ENCODE data around the gene ALKBH6. TPM values are rescaled to one million over a fixed set of nuclear protein-coding genes. Genes with fewer than 3 reads are reported as not detected.

Gene ALKBH6
- total RNA-seq, 1 donor: 6.6 TPM

DNA sequence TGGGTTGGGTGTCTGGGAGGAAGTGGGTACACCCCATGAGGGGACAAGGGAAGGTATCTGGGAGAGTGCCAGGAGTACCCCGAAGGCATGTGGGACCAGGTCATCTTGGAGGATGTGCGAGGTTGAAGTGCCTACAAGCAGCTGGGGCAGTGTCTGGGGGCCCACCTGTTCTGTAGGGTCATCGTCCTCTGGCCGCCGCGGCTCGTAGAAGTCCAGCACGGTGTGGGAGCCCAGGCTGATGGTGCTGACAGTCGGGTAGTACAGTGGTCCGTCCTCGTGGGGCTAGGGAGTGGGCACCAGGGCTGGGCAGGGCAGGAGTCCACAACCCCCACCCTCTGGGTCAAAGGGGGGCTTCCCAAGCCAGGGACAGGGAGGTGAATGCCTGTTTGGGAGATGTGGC is 3.6 kb downstream of the ALKBH6 start:
- Histone ChIP-seq H3K4me1 (ENCODE audit: insufficient read depth, low read length) (peaks cover 29% of the 10 kb centered on the region), H3K27me3 (ENCODE audit: insufficient read depth, low read length) (no peaks in the 10 kb centered on the region), H3K9me3 (ENCODE audit: low read depth, low read length) (no peaks in the 10 kb centered on the region), H3K4me3 (ENCODE audit: low read length) (no peak overlapping the region)

DNA sequence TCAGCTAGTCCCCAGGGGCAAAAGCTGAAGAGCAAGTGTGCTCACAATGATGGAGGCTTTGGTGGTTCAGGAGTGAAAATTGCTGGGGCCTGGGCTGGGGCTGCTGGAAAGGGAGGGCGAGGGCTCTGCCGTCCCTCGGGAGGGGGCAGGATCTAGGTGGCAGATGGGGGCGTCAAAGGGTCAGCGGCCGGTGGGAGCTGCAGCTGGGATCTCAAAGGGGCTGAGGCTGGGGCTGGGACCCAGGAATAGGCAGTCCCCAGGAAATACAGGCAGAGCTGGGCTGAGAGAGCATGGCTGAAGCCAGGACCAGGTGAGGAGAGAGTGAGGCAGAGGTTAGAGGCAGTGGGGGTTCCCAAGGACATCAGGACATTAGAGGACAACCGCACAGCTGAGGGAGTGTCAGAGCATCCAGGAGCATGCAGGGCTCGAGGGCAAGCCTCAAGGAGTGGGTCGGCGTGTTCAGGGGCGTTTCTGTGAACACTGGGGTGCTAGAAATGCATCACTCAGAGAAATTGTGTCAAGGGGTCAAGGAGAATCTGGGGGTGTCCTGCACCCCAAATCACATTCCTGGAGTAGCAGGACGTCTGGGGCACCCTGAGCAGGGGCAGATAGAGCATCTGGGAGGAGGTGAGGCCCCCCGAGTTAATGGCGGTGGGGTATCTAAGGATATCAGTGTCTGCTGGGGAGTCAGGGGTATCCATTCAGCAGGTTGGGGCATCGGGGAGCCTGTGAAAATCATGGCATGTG is 4.2 kb downstream of the ALKBH6 start:
- Histone ChIP-seq H3K4me3 (ENCODE audit: low read length) (no peak overlapping the region), H3K9me3 (ENCODE audit: low read depth, low read length) (no peaks in the 10 kb centered on the region), H3K4me1 (ENCODE audit: insufficient read depth, low read length) (peaks cover 25% of the 10 kb centered on the region), H3K27me3 (ENCODE audit: insufficient read depth, low read length) (no peaks in the 10 kb centered on the region)

DNA sequence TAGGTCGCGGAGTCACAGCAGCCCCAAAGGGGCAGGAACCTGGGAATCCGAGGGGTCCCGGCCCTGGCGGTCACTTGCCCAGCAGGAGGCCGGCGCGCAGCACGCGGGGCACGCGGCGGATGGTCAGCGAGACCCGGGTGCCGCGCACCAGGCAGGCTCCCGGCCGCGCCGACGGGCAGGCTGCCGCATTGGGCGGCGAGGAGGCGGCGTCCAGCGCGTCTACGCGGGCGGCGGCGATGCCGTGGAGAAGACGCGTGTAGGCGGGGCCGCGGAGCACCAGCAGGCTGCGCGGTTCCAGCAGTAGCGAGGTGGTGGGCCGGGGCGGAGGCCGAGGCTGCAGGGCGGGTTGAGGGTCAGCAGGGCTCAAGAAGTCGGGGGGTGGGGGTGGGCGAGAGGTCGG is 4.8 kb downstream of the ALKBH6 start:
- peak overlapping the region; percentile 4 for H3K4me3 ChIP-seq (ENCODE audit: low read length)
- H3K4me1 ChIP-seq (ENCODE audit: insufficient read depth, low read length): peaks cover 21% of the 10 kb centered on the region
- no peaks in the 10 kb centered on the region for H3K27me3 ChIP-seq (ENCODE audit: insufficient read depth, low read length)
- no peaks in the 10 kb centered on the region for H3K9me3 ChIP-seq (ENCODE audit: low read depth, low read length)

DNA sequence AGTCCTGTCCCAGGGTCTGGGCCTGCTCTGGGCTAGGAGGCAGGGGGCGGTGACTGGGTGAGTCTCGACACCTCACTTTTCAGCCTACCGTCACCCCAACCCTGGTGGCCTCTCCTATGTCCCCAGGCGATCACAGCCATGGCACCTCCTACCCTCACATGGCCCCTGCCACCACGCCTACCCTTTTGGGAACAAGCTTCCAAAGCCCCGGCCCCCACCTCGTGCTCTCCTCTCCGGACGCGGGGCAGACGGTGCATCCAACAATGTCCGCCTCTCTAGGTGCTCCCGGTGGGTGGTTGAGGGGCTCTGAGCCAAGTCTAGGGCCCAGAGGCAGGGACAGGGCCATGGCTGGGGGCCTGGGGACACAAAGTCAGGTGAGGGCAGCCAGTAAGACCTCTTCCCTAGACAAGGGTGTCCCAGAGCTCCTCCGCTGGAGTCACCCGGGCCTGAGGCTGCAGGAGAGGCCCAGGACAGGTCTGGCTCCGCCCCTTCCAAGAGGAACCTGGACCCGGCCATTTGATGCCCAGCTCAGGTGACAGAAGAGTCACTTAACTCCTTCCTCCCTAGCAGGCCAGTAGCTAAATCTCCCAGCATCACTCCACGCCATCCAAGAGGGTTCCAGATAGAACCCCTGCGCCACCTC is 5.6 kb downstream of the ALKBH6 start, which contains the start of gene SYNE4:
Gene SYNE4, minus strand, starts transcription at position 478 of the 643 bp plus-strand sequence. Its CDS starts 132 bp downstream, at position 346.
- Histone ChIP-seq H3K4me3 (ENCODE audit: low read length) (peak within 1 kb of the TSS; percentile 4), H3K27me3 (ENCODE audit: insufficient read depth, low read length) (no peaks in the 10 kb centered on the region), H3K9me3 (ENCODE audit: low read depth, low read length) (no peaks in the 10 kb centered on the region), H3K4me1 (ENCODE audit: insufficient read depth, low read length) (peaks cover 18% of the 10 kb centered on the region)

DNA sequence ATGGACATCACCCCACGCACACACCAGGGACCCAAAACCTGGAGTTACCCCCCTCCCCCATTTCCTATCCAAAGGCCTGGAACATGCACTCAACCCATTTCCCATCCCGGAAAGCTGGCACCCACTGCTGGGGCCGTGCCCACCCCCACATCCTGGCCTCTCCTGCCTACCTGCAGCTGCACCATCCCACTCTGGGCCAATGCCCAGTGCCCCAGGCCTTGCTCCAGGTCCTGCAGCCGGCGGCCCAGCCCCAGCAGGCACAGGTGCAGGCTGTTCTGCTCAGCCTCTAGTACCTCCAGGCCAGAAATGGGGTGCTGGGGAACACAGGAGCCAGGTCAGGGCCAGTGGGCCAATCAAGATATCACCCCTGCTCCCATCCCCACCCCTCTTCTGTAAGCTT is 7.1 kb downstream of the ALKBH6 start:
- H3K9me3 ChIP-seq (ENCODE audit: low read depth, low read length): no peaks in the 10 kb centered on the region
- H3K4me3 ChIP-seq (ENCODE audit: low read length): no peak overlapping the region
- H3K4me1 ChIP-seq (ENCODE audit: insufficient read depth, low read length): peaks cover 11% of the 10 kb centered on the region
- no peaks in the 10 kb centered on the region for H3K27me3 ChIP-seq (ENCODE audit: insufficient read depth, low read length)

DNA sequence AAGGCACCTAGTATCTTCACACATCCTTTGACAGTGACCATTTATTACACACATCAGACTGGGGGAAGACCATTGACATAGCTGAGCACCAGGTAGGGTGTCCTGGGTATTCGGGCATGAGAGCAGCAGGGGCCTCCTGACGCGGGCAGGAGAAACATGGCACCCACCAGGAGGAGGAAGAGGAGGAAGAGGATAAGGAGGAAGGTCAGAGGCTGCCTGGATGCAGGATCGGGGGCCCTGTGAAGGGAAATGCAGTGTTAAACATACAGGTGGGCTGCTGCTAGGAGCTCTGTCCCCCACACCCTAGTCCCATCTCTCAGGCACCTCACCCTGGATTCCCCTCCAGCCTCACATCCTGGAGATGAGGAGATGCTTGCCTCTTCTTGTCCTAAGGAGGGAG is 10.7 kb downstream of the ALKBH6 start:
- Histone ChIP-seq H3K27me3 (ENCODE audit: insufficient read depth, low read length) (no peaks in the 10 kb centered on the region), H3K4me1 (ENCODE audit: insufficient read depth, low read length) (no peaks in the 10 kb centered on the region), H3K9me3 (ENCODE audit: low read depth, low read length) (no peaks in the 10 kb centered on the region), H3K4me3 (ENCODE audit: low read length) (no peak overlapping the region)

DNA sequence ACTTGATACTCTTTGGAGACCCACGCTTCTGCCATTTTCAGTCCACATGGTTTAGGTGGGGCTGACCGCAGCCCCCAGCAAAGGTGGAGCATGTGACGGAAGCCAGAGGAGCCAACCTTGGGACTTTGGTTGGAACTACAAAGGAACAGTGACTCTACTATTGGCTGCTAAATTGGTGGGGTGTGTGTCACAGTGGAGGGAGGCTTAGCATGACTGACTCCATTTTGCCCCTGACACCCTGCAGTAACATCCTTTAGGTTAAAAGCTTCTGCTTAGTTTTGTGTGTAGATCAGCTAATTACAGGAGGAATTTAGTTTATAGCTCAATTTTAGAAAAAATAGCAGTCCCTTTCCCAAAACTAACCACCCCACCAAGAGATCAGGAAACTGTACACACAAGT is 12.4 kb downstream of the ALKBH6 start:
- no peaks in the 10 kb centered on the region for H3K27me3 ChIP-seq (ENCODE audit: insufficient read depth, low read length)
- no peaks in the 10 kb centered on the region for H3K9me3 ChIP-seq (ENCODE audit: low read depth, low read length)
- no peak overlapping the region for H3K4me3 ChIP-seq (ENCODE audit: low read length)
- peaks cover 5% of the 10 kb centered on the region for H3K4me1 ChIP-seq (ENCODE audit: insufficient read depth, low read length)

DNA sequence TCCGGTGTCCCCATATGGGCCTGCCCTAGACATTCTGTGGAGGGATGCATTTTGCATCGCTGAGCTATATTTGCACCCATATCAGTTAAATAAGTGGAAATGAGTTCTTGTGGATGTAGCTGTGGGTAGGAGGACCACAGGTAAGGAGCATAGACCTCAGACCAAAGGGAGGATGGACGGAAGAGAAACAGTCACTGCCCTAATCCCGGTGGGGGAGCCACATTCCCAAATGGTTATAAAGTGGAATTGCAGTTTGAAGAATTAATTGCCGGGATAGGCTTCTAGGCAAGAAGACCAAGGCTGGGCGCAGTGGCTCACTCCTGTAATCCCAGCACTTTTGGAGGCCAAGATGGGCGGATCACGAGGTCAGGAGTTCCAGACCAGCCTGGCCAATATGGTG is 17.2 kb downstream of the ALKBH6 start:
- Histone ChIP-seq H3K27me3 (ENCODE audit: insufficient read depth, low read length) (no peaks in the 10 kb centered on the region), H3K4me1 (ENCODE audit: insufficient read depth, low read length) (peaks cover 29% of the 10 kb centered on the region), H3K4me3 (ENCODE audit: low read length) (no peak overlapping the region), H3K9me3 (ENCODE audit: low read depth, low read length) (no peaks in the 10 kb centered on the region)

DNA sequence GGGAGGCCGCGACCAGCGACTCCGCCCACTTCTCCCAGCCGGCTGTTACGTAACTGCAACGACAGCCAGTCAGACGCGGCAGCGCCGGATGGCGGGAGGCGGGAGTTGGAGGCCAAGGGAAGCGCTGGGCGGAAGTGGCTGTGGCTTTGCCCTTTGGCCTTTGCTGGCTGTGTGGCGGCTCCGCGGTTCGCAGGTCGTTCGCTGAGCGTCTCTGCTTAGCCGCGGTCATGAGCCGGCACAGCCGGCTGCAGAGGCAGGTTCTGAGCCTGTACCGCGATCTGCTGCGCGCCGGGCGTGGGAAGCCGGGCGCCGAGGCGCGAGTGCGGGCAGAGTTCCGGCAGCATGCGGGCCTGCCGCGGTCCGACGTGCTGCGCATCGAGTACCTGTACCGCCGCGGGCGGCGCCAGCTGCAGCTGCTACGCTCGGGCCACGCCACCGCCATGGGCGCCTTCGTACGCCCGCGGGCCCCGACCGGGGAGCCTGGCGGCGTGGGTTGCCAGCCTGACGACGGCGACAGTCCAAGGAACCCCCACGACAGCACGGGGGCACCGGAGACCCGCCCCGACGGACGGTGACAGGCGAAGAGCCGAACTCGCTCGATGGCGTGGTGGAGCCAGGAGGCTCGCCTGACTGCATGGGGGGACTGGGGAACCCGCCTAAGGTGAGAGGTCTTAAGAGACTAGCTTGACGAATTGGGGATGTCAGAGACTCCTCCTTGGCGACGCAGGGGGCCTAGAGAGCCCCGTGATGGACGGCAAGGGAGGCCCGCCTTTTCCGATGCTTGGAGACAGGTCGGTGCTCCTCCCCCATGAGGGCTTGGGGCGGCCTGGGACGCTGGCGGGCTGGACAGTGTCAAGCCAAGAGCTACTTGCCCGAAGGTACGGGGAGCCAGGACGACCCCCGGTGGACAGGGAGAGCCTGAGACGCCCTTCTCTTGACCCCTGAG is 18.7 kb downstream of the ALKBH6 start, which contains the start of gene SDHAF1:
Gene SDHAF1, plus strand, starts transcription at position 141 of the 946 bp plus-strand sequence. Its CDS starts 87 bp downstream, at position 228.
- peaks cover 29% of the 10 kb centered on the region for H3K4me1 ChIP-seq (ENCODE audit: insufficient read depth, low read length)
- no peaks in the 10 kb centered on the region for H3K27me3 ChIP-seq (ENCODE audit: insufficient read depth, low read length)
- H3K4me3 ChIP-seq (ENCODE audit: low read length): peak within 1 kb of the TSS; percentile 70
- H3K9me3 ChIP-seq (ENCODE audit: low read depth, low read length): no peaks in the 10 kb centered on the region

DNA sequence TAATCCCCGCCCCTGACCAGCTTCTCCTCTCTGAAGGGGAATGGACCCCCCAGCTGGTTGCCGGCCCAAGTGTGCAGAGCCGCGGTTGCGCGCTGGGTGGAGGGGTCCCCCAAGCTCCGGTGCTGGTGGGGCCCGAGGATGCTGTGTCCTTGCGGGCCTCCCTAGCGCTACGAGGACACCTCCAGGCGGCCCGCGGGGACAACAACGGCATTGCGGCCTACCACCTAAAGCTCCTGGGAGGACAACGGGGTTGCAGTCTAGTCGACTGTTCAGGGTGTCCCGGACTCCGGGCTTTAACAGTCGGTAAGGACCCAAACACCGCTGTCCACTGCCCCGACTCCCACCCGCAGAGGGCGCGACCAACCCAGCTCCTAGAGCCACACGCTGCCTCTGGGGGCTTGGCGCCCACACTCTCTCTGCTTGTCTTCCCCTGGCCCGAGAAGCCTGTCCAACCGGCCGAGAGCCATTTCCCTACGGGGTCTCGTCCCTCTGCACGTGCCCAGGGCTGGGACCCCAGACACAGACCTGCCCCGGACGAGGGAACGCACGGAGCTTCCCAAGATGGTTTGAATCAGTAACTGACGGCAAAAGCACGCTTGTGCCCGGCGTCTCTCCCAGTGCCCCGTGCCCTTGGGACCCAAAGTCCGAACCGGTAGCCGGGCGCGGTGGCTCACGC is 20.0 kb downstream of the ALKBH6 start:
- H3K27me3 ChIP-seq (ENCODE audit: insufficient read depth, low read length): no peaks in the 10 kb centered on the region
- peak overlapping the region; percentile 70 for H3K4me3 ChIP-seq (ENCODE audit: low read length)
- H3K9me3 ChIP-seq (ENCODE audit: low read depth, low read length): no peaks in the 10 kb centered on the region

DNA sequence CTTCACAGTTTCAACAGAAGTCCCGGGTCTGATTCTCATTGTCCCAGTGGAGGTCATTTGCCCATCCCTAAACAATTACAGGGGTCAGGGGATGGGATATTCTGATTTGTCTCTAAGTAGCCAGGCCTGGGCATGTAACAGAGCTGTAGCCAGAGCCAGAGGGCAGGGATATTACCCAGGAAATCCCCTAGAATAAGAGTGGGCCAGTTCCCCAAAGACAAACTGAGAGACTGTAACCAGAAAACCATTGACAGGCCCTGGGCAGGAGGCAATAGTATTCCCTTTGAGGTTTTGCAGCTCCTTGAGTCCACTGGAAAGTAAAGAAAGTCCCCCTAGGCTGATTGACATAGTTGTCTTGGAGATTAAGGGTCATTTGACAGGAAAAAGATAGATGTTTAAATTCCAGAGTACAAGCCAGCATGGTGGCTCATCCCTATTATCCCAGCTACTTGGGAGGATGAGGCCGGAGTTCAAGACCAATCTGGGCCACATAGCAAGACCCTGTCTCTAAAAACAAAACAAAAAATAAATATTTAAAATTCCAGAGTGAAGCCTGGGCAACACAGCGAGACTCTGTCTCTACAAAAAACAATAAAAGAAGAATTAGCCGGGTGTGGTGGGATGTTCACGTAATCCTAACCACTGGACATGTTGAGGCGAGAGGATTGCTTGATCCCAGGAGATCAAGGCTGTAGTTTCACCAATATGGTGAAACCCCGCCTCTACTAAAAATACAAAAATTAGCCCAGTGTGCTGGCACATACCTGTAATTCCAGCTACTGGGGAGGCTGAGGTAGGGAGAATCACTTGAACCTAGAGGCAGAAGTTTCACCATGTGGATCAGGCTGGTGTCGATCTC is 20.9 kb downstream of the ALKBH6 start:
- H3K4me3 ChIP-seq (ENCODE audit: low read length): no peak overlapping the region
- H3K9me3 ChIP-seq (ENCODE audit: low read depth, low read length): no peaks in the 10 kb centered on the region
- peaks cover 29% of the 10 kb centered on the region for H3K4me1 ChIP-seq (ENCODE audit: insufficient read depth, low read length)
- no peaks in the 10 kb centered on the region for H3K27me3 ChIP-seq (ENCODE audit: insufficient read depth, low read length)

More for the DNA sequence above, 20.0 kb downstream of the ALKBH6 start:
- peaks cover 29% of the 10 kb centered on the region for H3K4me1 ChIP-seq (ENCODE audit: insufficient read depth, low read length)

DNA sequence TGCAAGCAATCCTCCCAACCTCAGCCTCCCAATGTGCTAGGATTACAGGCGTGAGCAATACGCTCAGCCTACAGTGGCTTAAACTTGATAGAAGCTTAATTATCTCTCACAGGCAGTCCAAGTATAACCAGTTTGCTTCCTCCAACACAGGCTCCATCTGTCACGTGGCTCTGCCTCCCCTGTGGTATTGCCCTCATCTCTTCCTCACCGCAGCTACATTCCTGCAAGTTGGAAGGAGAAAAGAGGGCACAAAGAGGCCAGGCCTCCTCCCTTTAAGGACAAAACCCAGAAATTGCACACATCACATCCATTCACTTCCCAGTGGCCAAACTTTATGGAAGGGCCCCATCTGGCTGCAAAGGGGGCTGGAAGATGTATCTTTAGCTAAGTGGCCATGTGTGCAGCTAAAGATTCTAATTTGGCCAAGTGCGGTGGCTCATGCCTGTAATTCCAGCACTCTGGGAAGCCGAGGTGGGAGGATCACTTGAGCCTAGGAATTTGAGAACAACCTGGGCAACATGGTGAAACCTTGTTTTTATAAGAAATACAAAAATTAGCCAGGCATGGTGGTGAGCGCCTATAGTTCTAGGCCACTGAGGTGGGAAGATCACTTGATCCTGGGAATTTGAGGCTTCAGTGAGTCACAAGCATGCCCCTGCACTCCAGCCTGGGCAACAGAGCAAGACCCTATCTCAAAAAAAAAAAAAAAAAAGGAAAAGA is 22.1 kb downstream of the ALKBH6 start:
- H3K4me1 ChIP-seq (ENCODE audit: insufficient read depth, low read length): peaks cover 27% of the 10 kb centered on the region
- H3K27me3 ChIP-seq (ENCODE audit: insufficient read depth, low read length): no peaks in the 10 kb centered on the region
- H3K9me3 ChIP-seq (ENCODE audit: low read depth, low read length): no peaks in the 10 kb centered on the region
- H3K4me3 ChIP-seq (ENCODE audit: low read length): no peak overlapping the region

Measured in mononuclear cell (primary cell).